A549 treated with Hydrocortisone at 1 μM for 4 hours (cell line): ENCODE data around the gene UQCR10. TPM values are rescaled to one million over a fixed set of nuclear protein-coding genes. Genes with fewer than 3 reads are reported as not detected.

Experiments
- total RNA-seq: library from RNA; stranded (reverse); fragments of 200-300 nt; extraction: Qiagen RNA extraction; gene quantifications from 5 replicates; pipeline ENCODE4 v1.2.3, GENCODE V29; 2022

UQCR10 gene
- total RNA-seq = 99.4 to 124 TPM (median 116 TPM) in 5 replicates

GRCh38 chr22:29767171-29768051 is at the start of gene UQCR10:
Gene UQCR10, plus strand, starts transcription at chr22:29767369. Its CDS starts 30 bp downstream, at chr22:29767399.

GRCh38 chr22:29719899-29720645 is 47.1 kb upstream of the UQCR10 start, which contains the start of gene CABP7:
Gene CABP7, plus strand, starts transcription at chr22:29720003. Its CDS starts 422 bp downstream, at chr22:29720425.

GRCh38 chr22:29766632-29767170 is 468 bp upstream of the UQCR10 start, which contains the start of gene ZMAT5:
Gene ZMAT5, minus strand, starts transcription at chr22:29767007. Its CDS starts 18,463 bp downstream, at chr22:29748544.

Other genes with a start within 250 kb of the UQCR10 start
- 27.0 to 31.6 TPM (median 31.1 TPM) in 5 replicates for gene THOC5, start 213.6 kb upstream of the UQCR10 start, total RNA-seq
- gene NIPSNAP1, start 186.3 kb upstream of the UQCR10 start, total RNA-seq = 56.9 to 62.8 TPM (median 60.2 TPM) in 5 replicates
- gene NF2, start 163.7 kb upstream of the UQCR10 start, total RNA-seq = 11.7 to 17.0 TPM (median 14.3 TPM) in 5 replicates
- 0.14 to 0.17 TPM (median 0.15 TPM) in 5 replicates for gene CABP7, start 47.4 kb upstream of the UQCR10 start, total RNA-seq
- 10.8 to 20.5 TPM (median 19.4 TPM) in 5 replicates for gene ZMAT5, start 362 bp upstream of the UQCR10 start, total RNA-seq
- 26.2 to 31.1 TPM (median 28.4 TPM) in 5 replicates for gene ASCC2, start 70.9 kb downstream of the UQCR10 start, total RNA-seq
- gene MTMR3, start 115.8 kb downstream of the UQCR10 start, total RNA-seq = 6.7 to 9.9 TPM (median 9.1 TPM) in 5 replicates